NCI-H526 (cell line): ENCODE measurements around the gene FKBP5.
"Not testable (repeated sequence)": the region's sequence is repeated elsewhere in the genome, so short reads cannot be mapped to it uniquely, and the experiment has no call there.

ENCODE experiments used
- DNase-seq, 2 experiments: peaks; one replicate each; lab custom pipeline; 2025; lab: John Stamatoyannopoulos, UW

Gene FKBP5

DNA sequence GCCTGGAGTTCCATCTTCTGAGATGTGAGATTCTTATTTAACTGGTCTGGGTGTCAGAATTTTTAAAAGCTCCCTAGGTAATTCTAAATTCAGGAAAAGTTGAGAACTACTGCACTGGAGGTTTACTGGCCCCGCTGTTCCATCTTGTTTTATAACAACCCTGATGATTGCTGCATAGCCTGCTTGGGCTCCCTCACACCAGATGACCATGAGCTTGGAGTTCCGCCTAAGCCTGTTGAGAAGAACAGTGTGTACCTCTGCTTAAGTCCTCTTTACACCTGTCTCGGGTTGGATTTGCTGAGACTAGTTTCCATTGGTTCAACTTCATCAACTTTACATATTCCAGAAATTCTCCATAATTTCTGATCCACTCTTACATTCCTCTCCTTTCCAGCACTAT is 77.9 kb downstream of the FKBP5 start:
- no peak for DNase-seq

DNA sequence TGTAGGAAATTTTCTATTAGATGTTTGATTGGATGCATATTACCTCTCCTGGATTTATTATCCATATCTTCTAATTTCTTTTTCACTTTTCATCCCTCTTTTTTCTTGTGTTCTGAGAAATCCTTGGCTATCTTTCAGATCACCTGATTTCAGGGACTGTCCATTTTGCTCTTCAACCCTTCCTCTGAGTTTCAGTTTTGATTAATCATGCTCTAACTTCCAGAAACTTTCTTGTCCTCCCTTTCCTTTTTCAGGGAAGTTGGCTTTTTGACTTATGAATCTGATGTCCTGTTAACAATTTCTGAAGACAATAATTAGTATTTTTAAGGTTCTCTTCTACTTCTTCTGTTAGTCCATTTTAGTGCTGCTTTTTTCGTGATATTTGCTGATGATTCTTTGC is 79.1 kb downstream of the FKBP5 start:
- DNase-seq = no peak

DNA sequence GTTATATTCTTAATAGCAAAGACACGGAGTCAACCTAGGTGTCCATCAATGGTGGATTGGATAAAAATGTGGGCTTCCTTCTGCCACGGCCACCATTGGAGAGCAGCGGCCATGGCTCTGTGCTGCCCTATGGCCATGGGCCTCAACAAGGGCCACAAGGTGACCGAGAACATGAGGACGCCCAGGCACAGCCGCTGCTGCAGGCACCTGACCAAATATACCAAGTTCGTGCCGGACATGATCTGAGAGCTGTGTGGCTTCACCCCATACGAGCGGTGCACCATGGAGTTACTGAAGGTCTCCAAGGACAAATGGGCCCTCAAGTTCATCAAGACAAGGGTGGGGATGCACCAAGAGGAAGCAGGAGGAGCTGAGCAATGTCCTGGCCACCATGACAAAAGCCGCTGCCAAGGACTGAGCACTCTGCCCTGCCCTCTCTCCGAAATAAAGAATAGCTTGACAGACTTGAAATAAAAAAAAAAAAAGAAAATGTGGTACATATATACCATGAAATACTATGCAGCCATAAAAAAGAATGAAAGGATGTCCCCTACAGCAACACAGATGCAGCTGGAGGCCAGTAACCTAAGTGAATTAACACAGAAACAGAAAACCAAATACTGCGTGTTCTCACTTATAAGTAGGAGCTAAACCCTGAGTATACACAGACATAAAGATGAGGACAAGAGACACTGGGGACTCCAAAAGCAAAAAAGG is 81.0 kb downstream of the FKBP5 start:
- no peak for DNase-seq

DNA sequence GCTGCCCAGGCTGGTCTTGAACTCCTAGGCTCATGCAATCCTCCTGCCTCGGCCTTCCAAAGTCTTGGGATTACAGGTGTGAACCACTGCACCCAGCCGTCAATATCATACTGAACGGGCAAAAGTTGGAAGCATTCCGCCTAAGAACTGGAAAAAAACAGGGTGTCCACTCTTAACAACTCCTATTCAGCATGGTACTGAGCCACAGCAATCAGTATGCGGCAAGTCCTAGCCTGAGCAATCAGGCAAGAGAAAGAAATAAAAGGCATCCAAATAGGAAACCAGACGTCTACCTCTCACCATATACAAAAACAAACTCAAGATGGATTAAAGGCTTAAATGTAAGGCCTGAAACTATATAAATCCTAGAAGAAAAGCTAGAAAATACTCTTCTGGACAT is 83.1 kb downstream of the FKBP5 start:
- no peak for DNase-seq

DNA sequence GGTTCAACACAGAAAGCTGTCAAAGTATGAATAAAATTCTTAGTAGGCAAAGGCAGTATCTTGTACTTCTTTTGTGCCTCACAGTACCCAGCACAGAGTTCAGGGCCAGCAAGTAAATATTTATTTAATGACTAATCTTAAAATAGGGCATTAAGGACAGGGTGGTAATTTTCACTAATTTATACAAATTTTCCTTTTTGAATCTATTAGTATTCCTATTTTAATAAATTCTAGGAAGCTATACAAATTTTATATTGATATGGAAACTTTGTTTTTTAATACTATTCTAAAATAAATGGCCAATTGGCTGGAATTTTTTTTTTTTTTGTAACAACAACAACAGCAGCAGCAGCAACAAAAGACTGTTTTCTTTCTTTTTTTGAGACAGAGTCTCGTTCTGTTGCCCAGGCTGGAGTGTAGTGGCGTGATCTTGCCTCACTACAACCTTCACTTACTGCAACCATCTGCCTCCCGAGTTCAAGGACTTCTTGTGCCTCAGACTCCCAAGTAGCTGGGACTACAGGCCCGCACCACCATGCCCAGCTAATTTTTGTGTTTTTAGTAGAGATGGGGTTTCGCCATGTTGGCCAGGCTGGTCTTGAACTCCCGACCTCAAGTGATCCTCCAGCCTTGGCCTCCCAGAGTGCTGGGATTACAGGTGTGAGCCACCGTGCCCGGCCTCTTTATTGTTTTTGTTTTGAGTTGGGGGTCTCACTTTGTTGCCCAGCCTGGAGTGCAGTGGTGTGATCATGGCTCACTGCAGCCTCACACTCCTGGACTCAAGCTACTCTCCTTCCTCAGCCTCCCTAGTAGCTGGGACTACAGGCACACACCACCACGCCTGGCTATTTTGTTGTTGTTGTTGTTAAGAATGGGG is 85.2 kb downstream of the FKBP5 start:
- DNase-seq = no peak

DNA sequence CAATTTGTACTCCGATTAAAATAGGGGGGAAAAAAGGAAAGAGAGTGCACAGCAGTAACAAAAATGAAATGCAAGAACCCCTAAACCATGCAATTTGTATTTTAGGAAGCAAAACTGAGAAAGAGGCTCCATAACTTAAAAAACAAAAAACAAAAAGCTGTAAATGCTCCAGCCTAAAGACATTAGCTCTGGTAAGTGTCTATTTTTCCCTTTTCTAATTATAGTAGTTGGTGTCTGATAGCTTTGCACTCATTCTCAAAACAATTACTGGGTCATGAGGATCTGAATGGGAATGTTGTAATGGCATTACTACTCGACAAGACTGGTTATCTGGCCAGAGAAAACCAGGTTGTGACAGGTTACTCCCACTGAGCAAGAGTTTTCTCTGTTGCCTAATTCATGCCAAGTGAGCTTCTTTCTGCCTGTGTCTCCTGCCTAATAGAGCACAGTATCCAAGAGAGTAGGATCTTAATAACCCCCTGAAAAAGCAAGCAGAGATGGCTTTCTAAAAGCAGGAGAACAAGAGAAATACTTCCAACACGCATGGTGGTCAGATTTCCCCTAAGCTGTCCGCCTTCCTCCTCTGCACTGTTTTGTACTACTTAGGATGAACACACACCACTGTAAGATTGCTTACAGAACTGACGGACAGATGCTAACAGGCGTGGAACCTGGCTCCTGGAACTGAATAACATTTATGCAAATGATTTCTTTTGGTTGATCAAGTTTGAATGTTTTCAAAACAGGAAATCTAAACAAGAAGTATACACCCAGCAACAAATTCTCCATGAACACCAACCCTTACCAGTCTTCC is 86.4 kb downstream of the FKBP5 start:
- DNase-seq = peak in 1 of 2 experiments; percentile 20

DNA sequence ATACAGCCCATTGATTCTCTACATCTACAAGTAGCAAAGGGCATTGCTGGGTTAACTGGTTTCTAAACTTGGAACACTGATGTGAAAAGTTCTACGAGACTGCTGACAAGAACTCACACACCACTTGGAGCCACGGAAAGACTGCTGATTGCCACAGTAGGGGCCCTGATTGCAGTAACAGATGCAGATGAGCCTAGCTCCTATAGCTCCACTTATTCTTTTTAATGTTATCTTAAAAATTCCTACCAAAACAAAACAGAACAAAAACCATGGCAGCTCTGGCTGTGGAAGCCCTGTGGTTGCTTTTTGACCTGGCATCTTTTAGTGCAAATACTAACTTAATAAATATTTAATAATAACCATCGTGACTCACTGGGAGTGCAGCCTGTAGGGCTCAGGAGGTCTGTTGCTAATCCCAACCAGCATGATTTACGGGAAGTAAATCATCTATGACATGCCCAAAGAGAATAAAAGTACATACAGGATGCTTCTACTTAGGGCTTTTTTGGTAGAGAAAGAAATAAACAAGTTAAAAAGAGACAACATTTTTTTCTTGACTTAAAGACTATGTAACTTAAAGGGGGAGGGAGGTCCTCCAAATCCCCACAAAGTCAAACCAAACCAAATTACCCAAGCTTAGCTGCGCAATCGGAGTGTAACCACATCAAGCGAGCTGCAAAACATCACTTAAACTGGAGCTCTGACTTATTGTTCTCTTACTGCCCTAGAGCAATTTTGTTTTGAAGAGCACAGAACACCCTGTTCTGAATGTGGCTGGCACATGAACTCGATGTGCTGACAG is 87.2 kb downstream of the FKBP5 start:
- no peak for DNase-seq

DNA sequence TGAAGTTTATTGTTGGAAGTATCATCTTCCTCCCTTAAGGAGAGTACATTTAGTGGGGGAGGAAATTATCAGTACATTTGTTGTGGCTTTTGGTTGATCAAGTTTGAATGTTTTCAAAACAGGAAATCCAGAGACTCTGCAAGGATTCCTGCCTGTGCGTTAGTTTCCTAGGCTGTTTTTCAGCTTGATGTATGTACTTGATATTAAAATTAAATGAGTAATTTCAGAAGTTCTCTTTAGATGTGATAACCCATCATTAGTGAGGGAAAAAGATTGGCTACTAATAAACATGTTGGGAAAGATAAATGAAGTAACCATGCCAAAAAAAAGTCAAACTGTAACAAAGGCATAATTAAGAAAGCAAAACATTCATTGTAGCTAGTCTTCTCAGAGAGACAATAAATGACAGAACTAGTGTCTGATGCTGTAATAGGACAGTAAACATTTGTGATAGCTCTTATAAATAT is 88.0 kb downstream of the FKBP5 start:
- no peak for DNase-seq

DNA sequence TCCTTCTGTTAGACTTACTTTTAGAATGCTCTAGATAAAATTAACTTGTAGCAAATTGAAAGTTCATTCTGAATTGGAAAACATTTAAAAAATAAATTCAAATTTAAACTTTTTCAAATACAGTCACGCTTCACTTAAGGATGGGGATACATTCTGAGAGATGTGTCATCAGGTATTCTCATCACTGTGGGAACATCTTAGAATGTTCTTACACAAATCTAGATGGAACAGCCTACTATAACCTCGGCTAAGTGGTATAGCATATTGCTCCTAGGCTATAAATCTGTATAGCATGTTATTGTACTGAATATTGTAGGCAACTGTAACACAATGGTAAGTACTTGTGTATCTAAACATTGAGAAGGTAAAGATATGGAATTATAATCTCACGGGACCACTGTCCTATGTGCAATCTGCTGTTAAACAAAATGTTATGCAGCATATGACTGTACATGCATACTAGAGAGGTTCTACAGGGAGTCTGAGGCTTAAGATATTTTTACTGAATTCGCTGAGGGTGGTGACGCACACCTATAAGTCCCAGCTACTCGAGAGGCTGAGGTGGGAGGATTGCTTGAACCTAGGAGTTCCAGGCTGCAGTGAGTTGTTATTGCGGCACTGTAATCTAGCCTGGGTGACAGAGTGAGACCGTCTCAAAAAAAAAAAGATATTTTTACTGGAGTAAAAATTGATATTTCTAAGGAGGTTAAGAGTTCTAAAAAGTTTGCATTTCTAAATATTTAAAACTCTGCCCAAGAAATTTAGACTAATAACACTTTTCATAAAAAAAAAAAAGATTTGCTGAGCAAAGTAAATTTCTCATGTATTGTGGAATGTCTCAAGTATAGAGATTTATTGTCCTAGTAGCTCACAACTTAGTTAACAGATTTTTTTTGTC is 88.7 kb downstream of the FKBP5 start:
- no peak for DNase-seq

DNA sequence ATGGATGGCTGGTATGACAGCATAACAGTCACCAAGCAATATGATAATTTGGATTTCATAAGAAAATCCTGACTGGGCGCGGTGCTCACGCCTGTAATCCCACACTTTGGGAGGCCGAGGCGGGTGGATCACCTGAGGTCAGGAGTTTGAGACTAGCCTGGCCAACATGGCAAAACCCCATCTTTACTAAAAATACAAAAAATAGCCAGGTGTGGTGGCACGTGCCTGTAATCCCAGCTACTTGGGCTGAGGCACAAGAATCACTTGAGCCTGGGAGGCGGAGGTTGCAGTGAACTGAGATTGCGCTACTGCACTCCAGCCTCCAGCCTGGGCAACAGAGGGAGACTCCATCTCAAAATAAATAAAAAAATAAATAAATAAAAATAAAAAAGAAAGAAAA is 90.1 kb downstream of the FKBP5 start:
- not testable (repeated sequence) for DNase-seq

DNA sequence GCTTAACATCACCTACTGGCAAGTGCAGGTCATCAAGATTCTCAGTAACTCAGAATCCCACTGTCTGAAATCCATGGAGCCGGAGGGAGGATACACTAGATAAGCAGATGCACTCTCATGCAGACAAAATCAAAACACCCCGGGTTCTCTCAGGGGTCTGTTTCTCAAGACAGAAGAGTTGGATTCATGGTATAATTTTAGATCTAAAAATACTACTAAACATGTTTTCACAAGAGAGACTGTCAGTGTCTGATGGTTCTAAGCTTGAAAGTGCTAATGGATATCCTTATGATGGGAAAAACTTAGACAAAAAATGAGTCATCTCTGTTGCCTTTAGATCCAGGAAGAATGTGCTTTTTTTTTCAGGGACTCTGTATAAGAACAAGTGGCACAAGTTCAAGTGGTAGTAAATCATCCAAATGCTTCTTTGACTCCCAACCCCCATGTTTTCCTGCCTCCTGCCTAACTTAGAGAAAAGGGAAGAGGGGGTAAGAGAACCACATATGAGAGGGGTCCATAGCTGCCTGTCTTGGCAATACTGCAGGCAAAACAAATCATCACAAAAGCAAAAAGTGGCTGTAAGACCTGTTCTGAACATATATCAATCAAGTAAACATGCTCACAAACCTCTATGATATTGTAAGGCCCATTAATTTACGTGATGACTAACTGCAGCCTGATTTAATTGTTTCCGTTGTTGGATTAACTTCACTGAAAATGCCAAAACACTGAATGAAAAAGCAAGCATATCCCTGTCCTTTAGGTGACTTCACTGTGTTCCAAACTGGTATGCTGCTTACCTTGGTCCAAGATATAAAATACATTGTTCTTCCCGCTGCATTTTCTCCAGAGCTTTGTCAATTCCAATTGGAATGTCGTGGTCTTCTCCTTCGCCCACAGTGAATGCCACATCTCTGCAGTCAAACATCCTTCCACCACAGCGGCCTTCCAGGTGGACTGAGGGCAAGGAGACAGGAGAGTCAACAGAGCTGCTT is 92.0 kb downstream of the FKBP5 start:
- DNase-seq = no peak

DNA sequence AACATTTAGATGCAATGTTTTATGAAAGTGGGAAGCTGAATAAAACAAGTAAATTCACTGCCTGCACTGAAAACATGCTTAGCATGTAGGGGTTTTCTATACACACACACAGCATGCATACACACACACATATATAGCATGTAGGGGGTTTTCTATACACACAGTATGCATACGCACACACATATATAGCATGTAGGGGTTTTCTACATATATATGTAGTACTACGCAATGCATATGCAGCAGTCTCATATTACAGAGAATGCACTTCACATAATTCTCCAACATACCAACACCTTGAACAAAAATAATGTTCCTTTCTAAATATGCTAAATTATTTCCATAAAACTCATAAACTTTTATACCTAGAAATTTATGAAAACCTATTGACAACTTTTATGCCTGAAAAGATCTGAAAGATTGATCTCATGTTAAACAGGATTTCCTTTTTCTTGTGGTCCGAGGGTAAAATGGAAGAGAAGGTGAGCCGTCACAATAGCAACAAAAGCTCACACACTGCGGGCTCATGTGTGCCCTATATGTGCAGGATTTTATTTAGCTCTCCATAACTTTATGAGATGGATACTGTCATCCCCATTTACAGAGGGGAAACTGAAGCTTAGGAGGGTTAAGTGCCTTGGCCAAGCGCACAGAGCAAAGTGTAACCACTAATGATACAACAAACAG is 94.1 kb downstream of the FKBP5 start:
- no peak for DNase-seq

DNA sequence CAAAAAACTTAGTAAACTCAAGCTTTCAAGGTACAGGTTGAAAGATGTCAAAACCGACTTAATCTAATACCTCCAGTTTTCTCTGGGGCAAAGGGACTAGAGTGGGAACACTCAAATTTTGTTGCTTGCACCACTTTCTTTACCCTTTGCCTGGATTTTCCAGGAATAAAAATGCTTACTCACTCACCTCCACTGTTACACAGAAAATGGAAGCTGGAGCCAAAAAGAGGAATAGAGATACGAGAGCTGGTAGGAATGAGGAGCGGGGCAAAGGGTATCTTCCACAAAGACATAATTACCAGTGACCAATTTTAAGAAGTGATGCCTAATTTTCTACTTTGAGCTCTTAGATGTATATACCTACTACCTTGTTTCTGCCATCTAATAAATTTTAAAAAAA is 96.5 kb downstream of the FKBP5 start:
- DNase-seq = no peak

DNA sequence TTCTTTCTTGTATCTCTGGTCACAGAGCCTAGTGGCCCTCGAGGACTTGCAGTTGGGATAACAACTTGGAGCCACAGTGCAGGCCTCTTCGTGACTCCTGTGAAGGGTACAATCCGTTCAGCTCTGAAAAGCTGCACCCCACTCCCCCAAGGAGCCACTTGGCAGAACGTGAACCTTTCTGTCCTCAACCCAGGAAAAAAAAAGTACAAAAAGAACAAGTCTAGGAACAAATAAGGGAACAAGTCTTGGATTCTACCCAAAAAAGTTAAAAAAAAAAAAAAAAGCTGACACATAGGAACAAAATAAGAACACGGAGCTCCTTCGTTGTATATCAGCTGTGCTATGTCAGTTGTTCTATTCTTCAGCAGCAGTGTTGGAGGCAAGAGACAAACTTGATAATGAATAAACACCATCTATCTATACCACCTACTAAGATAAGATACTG is 98.1 kb downstream of the FKBP5 start:
- DNase-seq = no peak

DNA sequence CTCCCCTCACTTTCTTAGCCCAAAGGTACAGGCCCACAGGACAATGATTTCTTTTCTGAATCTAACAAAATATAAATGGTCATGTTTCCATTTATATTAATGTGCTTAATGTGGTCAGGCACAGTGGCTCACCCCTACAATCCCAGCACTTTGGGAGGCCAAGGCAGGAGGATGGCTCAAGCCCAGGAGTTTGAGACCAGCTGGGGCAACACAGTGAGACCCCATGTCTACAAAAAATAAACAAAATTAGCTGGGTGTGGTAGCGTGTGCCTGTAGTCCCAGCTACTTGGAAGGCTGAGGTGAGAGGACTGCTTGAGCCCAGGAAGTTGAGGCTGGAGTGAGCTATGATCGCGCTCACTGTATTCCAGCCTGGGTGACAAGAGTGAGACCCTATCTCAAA is 98.8 kb downstream of the FKBP5 start:
- DNase-seq = no peak

DNA sequence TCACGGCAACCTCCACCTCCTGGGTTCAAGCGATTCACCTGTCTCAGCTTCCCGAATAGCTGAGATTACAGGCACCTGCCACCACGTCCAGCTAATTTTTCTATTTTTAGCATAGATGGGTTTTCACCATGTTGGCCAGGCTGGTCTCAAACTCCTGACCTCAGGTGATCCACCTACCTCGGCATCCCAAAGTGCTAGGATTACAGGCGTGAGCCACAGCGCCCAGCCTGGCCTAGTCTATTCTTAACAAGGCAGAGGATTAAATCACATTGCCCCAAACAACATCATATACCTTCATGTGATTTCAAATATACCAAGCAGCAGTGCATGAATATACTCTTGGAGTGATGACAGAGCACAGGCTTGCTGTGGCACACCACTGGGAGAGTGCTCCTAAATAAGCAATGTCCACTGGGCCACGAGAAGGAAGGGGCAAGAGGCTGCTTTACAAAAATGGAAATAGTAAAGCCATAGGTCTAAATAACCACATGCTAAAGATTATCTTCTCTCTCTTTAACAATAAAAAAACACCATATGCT is 99.4 kb downstream of the FKBP5 start:
- DNase-seq = no peak

DNA sequence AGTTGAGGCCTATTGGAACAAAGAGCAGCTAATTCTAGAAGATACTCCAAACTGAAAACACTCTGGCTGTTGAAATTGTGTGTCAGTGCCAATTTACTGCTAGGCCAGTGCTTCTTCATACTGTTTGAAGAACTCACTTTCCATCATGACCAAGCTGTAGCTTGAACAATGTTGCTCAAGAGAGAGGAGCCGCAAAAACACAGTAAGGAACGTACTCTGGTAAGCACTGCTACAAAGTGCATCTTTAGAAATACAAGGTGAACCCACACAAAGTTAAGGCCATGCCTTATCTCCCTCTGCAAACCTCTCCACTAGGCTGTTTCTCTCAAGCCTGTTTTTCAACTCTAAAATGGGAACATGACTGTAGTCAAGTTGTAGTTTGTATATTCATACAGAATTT is 101.5 kb downstream of the FKBP5 start:
- DNase-seq = no peak

DNA sequence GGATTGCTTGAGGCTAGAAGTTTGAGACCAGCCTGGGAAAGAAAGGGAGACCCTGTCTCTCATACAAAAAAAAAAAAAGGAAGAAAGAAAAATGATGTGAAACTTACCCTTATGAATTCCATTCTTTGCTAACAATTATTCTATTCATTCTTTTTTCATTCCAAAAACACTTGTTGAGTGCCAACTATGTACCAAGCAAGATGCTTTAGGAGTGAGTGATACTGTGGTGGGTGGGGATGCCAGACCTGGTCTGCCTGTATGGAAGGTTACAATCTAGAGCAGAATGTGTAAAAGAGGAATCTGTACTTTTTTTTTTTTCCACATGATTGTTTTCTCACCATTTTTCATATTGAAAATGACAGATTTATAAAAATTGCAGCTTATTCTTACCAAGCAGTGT is 102.2 kb downstream of the FKBP5 start:
- DNase-seq = no peak
